ENCODE measurements around the gene LANCL2. TPM values are rescaled to one million over a fixed set of nuclear protein-coding genes. Genes with fewer than 3 reads are reported as not detected.
"Not testable (repeated sequence)": the region's sequence is repeated elsewhere in the genome, so short reads cannot be mapped to it uniquely, and the experiment has no call there.

The LANCL2 gene
- total and polyA plus RNA-seq, 12 donors, result 3.1 to 11.1 (median 8.6) TPM

DNA sequence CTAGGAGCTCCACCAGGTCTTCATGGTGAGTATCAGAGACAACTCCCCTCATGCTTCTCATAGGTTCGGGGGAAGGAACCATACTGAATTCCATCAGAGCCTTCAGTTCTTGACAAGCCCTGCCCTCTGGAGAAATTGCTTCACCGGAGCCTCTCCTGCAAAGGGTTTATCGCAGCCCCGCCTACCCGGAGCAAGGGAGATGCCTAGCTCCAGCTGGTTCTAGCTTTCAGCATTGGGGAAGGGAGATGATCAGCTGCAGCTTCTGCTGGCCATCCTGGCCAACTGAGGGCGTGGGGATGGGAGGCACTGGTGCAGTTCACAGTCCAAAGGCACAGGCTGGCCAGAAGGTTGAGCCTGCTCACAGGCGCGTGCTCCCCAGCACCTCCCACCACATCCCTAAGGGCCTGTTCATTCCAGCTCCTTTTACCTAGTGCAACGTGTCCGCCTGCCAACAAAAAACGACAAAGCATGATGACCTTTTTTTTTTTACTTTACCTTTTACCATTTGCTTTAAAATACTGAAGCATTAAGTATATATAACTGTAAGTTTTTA, 31.2 kb downstream of the LANCL2 start:
- no peaks in the 10 kb centered on the region for H3K27me3 ChIP-seq
- intact Hi-C loops (cut with DNase I), result no loop called here

DNA sequence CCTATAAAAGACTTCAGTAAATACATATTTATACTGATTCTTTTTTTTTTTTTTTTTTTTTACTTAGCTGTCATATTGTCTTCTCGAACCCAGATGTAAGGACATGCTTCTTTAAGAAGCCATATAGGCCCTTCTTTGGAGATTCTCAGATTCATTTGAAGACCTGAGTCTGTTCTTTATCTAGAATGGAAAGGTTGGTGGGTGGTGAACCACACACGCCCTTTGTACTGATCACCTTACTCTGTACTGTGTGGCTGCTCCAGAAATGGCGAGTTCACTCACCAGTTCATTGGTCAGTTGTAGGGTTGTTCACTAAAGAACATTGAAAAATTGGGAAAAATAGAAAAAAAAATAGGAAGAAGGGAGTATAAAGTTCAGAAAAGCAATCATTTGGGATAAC, 32.5 kb downstream of the LANCL2 start:
- Histone ChIP-seq H3K4me3 (no peak overlapping the region), H3K27ac (no peak overlapping the region), H3K27me3 (no peaks in the 10 kb centered on the region), H3K9me3 (no peaks in the 10 kb centered on the region), H3K4me1 (no peaks in the 10 kb centered on the region), H3K36me3 (peaks cover 0 to 50% (median 8%) of the 10 kb centered on the region in 9 donors)
- TF ChIP-seq, protein P1, sequence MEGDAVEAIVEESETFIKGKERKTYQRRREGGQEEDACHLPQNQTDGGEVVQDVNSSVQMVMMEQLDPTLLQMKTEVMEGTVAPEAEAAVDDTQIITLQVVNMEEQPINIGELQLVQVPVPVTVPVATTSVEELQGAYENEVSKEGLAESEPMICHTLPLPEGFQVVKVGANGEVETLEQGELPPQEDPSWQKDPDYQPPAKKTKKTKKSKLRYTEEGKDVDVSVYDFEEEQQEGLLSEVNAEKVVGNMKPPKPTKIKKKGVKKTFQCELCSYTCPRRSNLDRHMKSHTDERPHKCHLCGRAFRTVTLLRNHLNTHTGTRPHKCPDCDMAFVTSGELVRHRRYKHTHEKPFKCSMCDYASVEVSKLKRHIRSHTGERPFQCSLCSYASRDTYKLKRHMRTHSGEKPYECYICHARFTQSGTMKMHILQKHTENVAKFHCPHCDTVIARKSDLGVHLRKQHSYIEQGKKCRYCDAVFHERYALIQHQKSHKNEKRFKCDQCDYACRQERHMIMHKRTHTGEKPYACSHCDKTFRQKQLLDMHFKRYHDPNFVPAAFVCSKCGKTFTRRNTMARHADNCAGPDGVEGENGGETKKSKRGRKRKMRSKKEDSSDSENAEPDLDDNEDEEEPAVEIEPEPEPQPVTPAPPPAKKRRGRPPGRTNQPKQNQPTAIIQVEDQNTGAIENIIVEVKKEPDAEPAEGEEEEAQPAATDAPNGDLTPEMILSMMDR (IDR thresholded peaks at IDR 0.05), result no peak
- intact Hi-C loops (cut with DNase I), result no loop called here
- no peak for ATAC-seq
- DNase-seq, result no peak
- 96 to 99% methylated on average over 3 of the region's 3 CpGs for WGBS, 2 donors

More for the DNA sequence above, 31.2 kb downstream of the LANCL2 start:
- no peaks in the 10 kb centered on the region for H3K9me3 ChIP-seq
- WGBS, 2 donors, result 85 to 93% methylated on average over 11 of the region's 11 CpGs
- TF ChIP-seq, protein P1 (IDR thresholded peaks at IDR 0.05), result no peak
- no peak for DNase-seq
- H3K27ac ChIP-seq, result no peak overlapping the region
- H3K36me3 ChIP-seq, result peaks cover 0 to 60% (median 8%) of the 10 kb centered on the region in 9 donors
- no peaks in the 10 kb centered on the region for H3K4me1 ChIP-seq
- no peak for ATAC-seq
- H3K4me3 ChIP-seq, result no peak overlapping the region

GRCh38 chr7:55400191-55400590, 35.1 kb downstream of the LANCL2 start:
- Histone ChIP-seq H3K9me3 (no peaks in the 10 kb centered on the region), H3K36me3 (peaks cover 0 to 48% (median 3%) of the 10 kb centered on the region in 9 donors), H3K4me3 (no peak overlapping the region), H3K27me3 (no peaks in the 10 kb centered on the region), H3K27ac (no peak overlapping the region), H3K4me1 (no peaks in the 10 kb centered on the region)
- 93 to 99% methylated on average over 2 of the region's 2 CpGs for WGBS, 2 donors
- DNase-seq (no peak), ATAC-seq (no peak)
- intact Hi-C loops (cut with DNase I), result no loop called here
- TF ChIP-seq, protein P1 (IDR thresholded peaks at IDR 0.05), result no peak

DNA sequence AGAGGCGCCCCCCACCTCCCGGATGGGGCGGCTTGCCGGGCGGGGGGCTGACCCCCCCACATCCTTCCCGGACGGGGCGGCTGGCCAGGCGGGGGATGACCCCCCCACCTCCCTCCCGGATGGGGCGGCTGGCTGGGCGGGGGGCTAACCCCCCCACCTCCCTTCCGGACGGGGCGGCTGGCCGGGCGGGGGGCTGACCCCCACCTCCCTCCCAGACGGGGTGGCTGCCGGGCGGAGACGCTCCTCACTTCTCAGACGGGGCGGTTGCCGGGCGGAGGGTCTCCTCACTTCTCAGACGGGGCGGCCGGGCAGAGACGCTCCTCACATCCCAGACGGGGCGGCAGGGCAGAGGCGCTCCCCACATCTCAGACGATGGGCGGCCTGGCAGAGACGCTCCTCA, 37.4 kb downstream of the LANCL2 start:
- WGBS, 2 donors, result 93% methylated on average over 18 of the region's 35 CpGs; no CpG with 5 or more reads in 1 of the 2 donors
- intact Hi-C loops (cut with DNase I); H3K4me3 ChIP-seq; H3K4me1 ChIP-seq; H3K9me3 ChIP-seq; ATAC-seq; DNase-seq; H3K27ac ChIP-seq; H3K27me3 ChIP-seq: not testable (repeated sequence)
- peaks cover 0 to 61% (median 6%) of the 10 kb centered on the region in 9 donors for H3K36me3 ChIP-seq

GRCh38 chr7:55405856-55406541, 40.9 kb downstream of the LANCL2 start:
- 82 to 87% methylated on average over 16 of the region's 16 CpGs for WGBS, 2 donors
- Histone ChIP-seq H3K4me1 (no peaks in the 10 kb centered on the region), H3K27me3 (no peaks in the 10 kb centered on the region), H3K36me3 (peaks cover 0 to 54% (median 6%) of the 10 kb centered on the region in 9 donors), H3K4me3 (no peak overlapping the region), H3K27ac (no peak overlapping the region), H3K9me3 (no peaks in the 10 kb centered on the region)
- intact Hi-C loops (cut with DNase I), result no loop called here
- TF ChIP-seq, protein P1 (IDR thresholded peaks at IDR 0.05), result no peak
- no peak for DNase-seq
- no peak for ATAC-seq
